ENCODE results near the gene INPP4B.

DNA sequence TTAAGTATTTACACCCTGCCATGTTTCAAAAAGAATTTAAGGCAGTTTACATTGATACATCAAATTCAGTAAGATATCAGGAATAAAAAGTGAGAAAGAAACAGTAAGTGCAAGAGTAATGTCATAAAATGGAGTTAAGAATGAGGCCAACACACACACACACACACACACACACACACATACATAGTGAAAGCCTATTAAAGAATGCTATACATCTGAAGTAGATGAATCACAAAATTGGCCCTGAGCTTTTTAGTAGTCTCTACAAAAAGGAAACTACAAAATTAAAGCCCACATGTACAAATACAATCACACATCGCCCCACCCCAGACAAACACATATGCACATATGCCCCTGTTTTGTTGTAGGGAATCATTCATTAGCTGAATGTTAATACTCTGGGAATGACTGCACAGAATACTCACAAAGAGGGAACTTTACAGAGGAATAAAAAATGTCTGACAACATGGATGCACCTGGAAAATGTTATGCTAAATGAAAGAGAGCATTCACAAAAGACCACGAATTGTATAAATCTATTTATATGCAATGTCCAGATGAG is 780.9 kb downstream of the INPP4B start:
- TF ChIP-seq CTCF (IDR thresholded peaks at IDR 0.05): no peak
- no peak for TF ChIP-seq ZFX (IDR thresholded peaks at IDR 0.05; ENCODE audit: borderline replicate concordance)

Measured in 22Rv1 (cell line).